GM12873 (cell line): ENCODE data around the gene ATG7.

ENCODE experiments used
- CTCF ChIP-seq: IDR thresholded peaks from 2 replicates; pipeline ENCODE4 v1.5.1; 2012; ENCODE audit warnings: low read depth, mild to moderate bottlenecking, moderate library complexity, low read length, control low read depth; ENCODE audit not compliant: insufficient read depth; ENCODE audit errors: missing control alignments

ATG7 gene

GRCh38 chr3:11245276-11245675 lies 26.9 kb upstream of the ATG7 start:
- TF ChIP-seq CTCF, result no peak

- TF ChIP-seq CTCF, result no peak
Measured at GRCh38 chr3:11245827-11246662, 26.2 kb upstream of the ATG7 start.

GRCh38 chr3:11246663-11246970 lies 25.6 kb upstream of the ATG7 start:
- no peak for TF ChIP-seq CTCF

GRCh38 chr3:11247362-11247761 lies 24.8 kb upstream of the ATG7 start:
- TF ChIP-seq CTCF, result no peak

GRCh38 chr3:11248596-11248995 lies 23.6 kb upstream of the ATG7 start:
- TF ChIP-seq CTCF, result no peak

- no peak for TF ChIP-seq CTCF
Measured at GRCh38 chr3:11250902-11251806, 21.0 kb upstream of the ATG7 start.

- TF ChIP-seq CTCF, result no peak
Measured at GRCh38 chr3:11251807-11252176, 20.4 kb upstream of the ATG7 start.
